ENCODE results near the gene PLEKHN1. TPM values are rescaled to one million over a fixed set of nuclear protein-coding genes. Genes with fewer than 3 reads are reported as not detected.
"Not testable (repeated sequence)": the region's sequence is repeated elsewhere in the genome, so short reads cannot be mapped to it uniquely, and the experiment has no call there.

PLEKHN1 gene
- total RNA-seq, 6 experiments from 2014 or later: 0.11 to 2.4 (median 0.26) TPM; not detected in 1

- WGBS (ENCODE audit: insufficient coverage, low coverage, low lambda C conversion rate, missing lambda C conversion rate): 69% methylated on average over 9 of the region's 13 CpGs
- Histone ChIP-seq H3K9me3 (no peaks in the 10 kb centered on the region), H3K27me3 (no peaks in the 10 kb centered on the region), H3K36me3 (no peaks in the 10 kb centered on the region), H3K4me1 (no peaks in the 10 kb centered on the region), H3K27ac (no peak overlapping the region), H3K4me3 (no peak overlapping the region)
- intact Hi-C loops (cut with DNase I): loop anchor here in 1 of 2 donors (10.0 kb wide), 1 partner anchor 80 kb away; no protein-coding TSS in a partner anchor
- no peak for DNase-seq
- ATAC-seq: no peak
- TF ChIP-seq CTCF (IDR thresholded peaks at IDR 0.05) (no peak), POLR2A (IDR thresholded peaks at IDR 0.05) (no peak)
Measured at GRCh38 chr1:985126-985525, 18.8 kb downstream of the PLEKHN1 start.

GRCh38 chr1:988061-988460 lies 21.8 kb downstream of the PLEKHN1 start:
- intact Hi-C loops (cut with DNase I): loop anchor here in 1 of 2 donors (10.0 kb wide), 1 partner anchor 77 kb away; no protein-coding TSS in a partner anchor
- H3K27me3 ChIP-seq, ATAC-seq, H3K9me3 ChIP-seq, H3K27ac ChIP-seq, H3K4me3 ChIP-seq, H3K36me3 ChIP-seq, DNase-seq, H3K4me1 ChIP-seq: not testable (repeated sequence)
- 64% methylated on average over 5 of the region's 5 CpGs for WGBS (ENCODE audit: insufficient coverage, low coverage, low lambda C conversion rate, missing lambda C conversion rate)

- H3K27me3 ChIP-seq; DNase-seq; H3K27ac ChIP-seq; intact Hi-C loops (cut with DNase I); H3K4me3 ChIP-seq; H3K9me3 ChIP-seq; ATAC-seq; H3K36me3 ChIP-seq; H3K4me1 ChIP-seq: not testable (repeated sequence)
- 82% methylated on average over 5 of the region's 6 CpGs for WGBS (ENCODE audit: insufficient coverage, low coverage, low lambda C conversion rate, missing lambda C conversion rate)
Measured at GRCh38 chr1:991275-991674, 25.0 kb downstream of the PLEKHN1 start.

GRCh38 chr1:991895-992294 lies 25.6 kb downstream of the PLEKHN1 start:
- H3K36me3 ChIP-seq: no peaks in the 10 kb centered on the region
- no peaks in the 10 kb centered on the region for H3K4me1 ChIP-seq
- H3K9me3 ChIP-seq: no peaks in the 10 kb centered on the region
- H3K4me3 ChIP-seq: no peak overlapping the region
- H3K27ac ChIP-seq: no peak overlapping the region
- TF ChIP-seq CTCF (IDR thresholded peaks at IDR 0.05): no peak
- TF ChIP-seq POLR2A (IDR thresholded peaks at IDR 0.05): no peak
- 93% methylated on average over 9 of the region's 10 CpGs for WGBS (ENCODE audit: insufficient coverage, low coverage, low lambda C conversion rate, missing lambda C conversion rate)
- DNase-seq (no peak), ATAC-seq (no peak)
- H3K27me3 ChIP-seq: no peaks in the 10 kb centered on the region
- intact Hi-C loops (cut with DNase I): no loop called here

GRCh38 chr1:992362-992761 lies 26.1 kb downstream of the PLEKHN1 start:
- TF ChIP-seq CTCF (IDR thresholded peaks at IDR 0.05) (no peak), POLR2A (IDR thresholded peaks at IDR 0.05) (no peak)
- WGBS (ENCODE audit: insufficient coverage, low coverage, low lambda C conversion rate, missing lambda C conversion rate): 91% methylated on average over 7 of the region's 7 CpGs
- ATAC-seq (no peak), DNase-seq (no peak)
- Histone ChIP-seq H3K9me3 (no peaks in the 10 kb centered on the region), H3K36me3 (no peaks in the 10 kb centered on the region), H3K4me1 (no peaks in the 10 kb centered on the region), H3K27ac (no peak overlapping the region), H3K27me3 (peaks cover 0 to under 1% of the 10 kb centered on the region in 2 donors), H3K4me3 (no peak overlapping the region)
- intact Hi-C loops (cut with DNase I): no loop called here

All from right lobe of liver (tissue), 6 donors.